ENCODE data around the gene MYH7B.

The MYH7B gene

GRCh38 chr20:34945315-34946077 lies 10.2 kb upstream of the MYH7B start:
- DNase-seq (ENCODE audit: low read depth in 2 of 2): no peak

- DNase-seq (ENCODE audit: low read depth in 2 of 2): no peak
These were observed 9.0 kb upstream of the MYH7B start for GRCh38 chr20:34946661-34947060.

- no peak for DNase-seq (ENCODE audit: low read depth in 2 of 2)
These were observed 8.3 kb upstream of the MYH7B start for GRCh38 chr20:34947336-34947735.

- DNase-seq (ENCODE audit: low read depth in 2 of 2): no peak
These were observed 7.6 kb upstream of the MYH7B start for GRCh38 chr20:34948030-34948429.

- DNase-seq (ENCODE audit: low read depth in 2 of 2): no peak
These were observed 6.5 kb upstream of the MYH7B start for GRCh38 chr20:34949120-34949519.

GRCh38 chr20:34951252-34951651 lies 4.4 kb upstream of the MYH7B start:
- no peak for DNase-seq (ENCODE audit: low read depth in 2 of 2)

- no peak for DNase-seq (ENCODE audit: low read depth in 2 of 2)
These were observed 4.0 kb upstream of the MYH7B start for GRCh38 chr20:34951652-34952051.

- DNase-seq (ENCODE audit: low read depth in 2 of 2): no peak
These were observed 3.0 kb upstream of the MYH7B start for GRCh38 chr20:34952671-34953070.

GRCh38 chr20:34953960-34954359 lies 1.7 kb upstream of the MYH7B start:
- no peak for DNase-seq (ENCODE audit: low read depth in 2 of 2)

- DNase-seq (ENCODE audit: low read depth in 2 of 2): no peak
These were observed 801 bp upstream of the MYH7B start for GRCh38 chr20:34954904-34955230.

GRCh38 chr20:34956041-34956458 lies 382 bp downstream of the MYH7B start:
- DNase-seq (ENCODE audit: low read depth in 2 of 2): no peak

GRCh38 chr20:34956751-34957472 lies 1.2 kb downstream of the MYH7B start:
- DNase-seq (ENCODE audit: low read depth in 2 of 2): no peak

GRCh38 chr20:34964486-34964885 lies 8.8 kb downstream of the MYH7B start:
- no peak for DNase-seq (ENCODE audit: low read depth in 2 of 2)

- DNase-seq (ENCODE audit: low read depth in 2 of 2): no peak
These were observed 9.4 kb downstream of the MYH7B start for GRCh38 chr20:34965051-34965450.

GRCh38 chr20:34967421-34967820 lies 11.8 kb downstream of the MYH7B start:
- DNase-seq (ENCODE audit: low read depth in 2 of 2): no peak

GRCh38 chr20:34968042-34968775 lies 12.5 kb downstream of the MYH7B start:
- no peak for DNase-seq (ENCODE audit: low read depth in 2 of 2)

- DNase-seq (ENCODE audit: low read depth in 2 of 2): no peak
These were observed 14.6 kb downstream of the MYH7B start for GRCh38 chr20:34970193-34970840.

- no peak for DNase-seq (ENCODE audit: low read depth in 2 of 2)
These were observed 15.3 kb downstream of the MYH7B start for GRCh38 chr20:34970846-34971560.

GRCh38 chr20:34971561-34972235 lies 16.0 kb downstream of the MYH7B start:
- no peak for DNase-seq (ENCODE audit: low read depth in 2 of 2)

- DNase-seq (ENCODE audit: low read depth in 2 of 2): no peak
These were observed 18.6 kb downstream of the MYH7B start for GRCh38 chr20:34974246-34974645.

- no peak for DNase-seq (ENCODE audit: low read depth in 2 of 2)
These were observed 20.6 kb downstream of the MYH7B start for GRCh38 chr20:34976286-34976685.

All from activated CD4-positive, alpha-beta T cell treated with anti-CD3 and anti-CD28 coated beads for 24 hours (primary cell).